ENCODE data around the gene SERPINA6. TPM values are rescaled to one million over a fixed set of nuclear protein-coding genes. Genes with fewer than 3 reads are reported as not detected.

SERPINA6 gene
- polyA plus RNA-seq, 3 donors = not detected

- Histone ChIP-seq H3K4me2 (replicated peaks; ENCODE audit: extremely low read depth, low read length, poor library complexity, severe bottlenecking) (no peak overlapping the region), H3K4me1 (ENCODE audit: control insufficient read depth in 1 of 2, insufficient read depth in 2 of 2, low read length in 2 of 2) (no peaks in the 10 kb centered on the region), H3K27me3 (ENCODE audit: control insufficient read depth in 2 of 2, insufficient read depth in 2 of 2, low read length in 2 of 2) (no peaks in the 10 kb centered on the region), H2AFZ (ENCODE audit: insufficient read depth, low read depth, low read length, poor library complexity, severe bottlenecking) (no peak overlapping the region), H3K36me3 (replicated peaks in 1 of 2; ENCODE audit: control insufficient read depth in 1 of 2, insufficient read depth in 2 of 2, low read length in 2 of 2) (no peaks in the 10 kb centered on the region), H3K9ac (ENCODE audit: insufficient read depth, low read length, poor library complexity, severe bottlenecking) (no peak overlapping the region), H3K27ac (ENCODE audit: low read depth in 1 of 2, low read length in 2 of 2) (no peak overlapping the region), H3K79me2 (ENCODE audit: insufficient read depth, low read length) (no peaks in the 10 kb centered on the region), H4K20me1 (ENCODE audit: insufficient read depth, low read length) (no peaks in the 10 kb centered on the region), H3K9me3 (replicated peaks in 1 of 2; ENCODE audit: control insufficient read depth in 1 of 2, insufficient read depth in 1 of 2, low read length in 2 of 2) (peaks cover 0 to 4% of the 10 kb centered on the region in 2 donors), H3K4me3 (replicated peaks in 1 of 3; ENCODE audit: low read depth in 2 of 3, low read length in 3 of 3) (no peak overlapping the region)
- no peak for DNase-seq
- H3K9me3 Mint-ChIP-seq = peaks cover 8 to 13% (median 10%) of the 10 kb centered on the region in 7 donors
- H3K4me1 Mint-ChIP-seq = no peaks in the 10 kb centered on the region
- H3K4me3 Mint-ChIP-seq = no peak overlapping the region
- H3K27ac Mint-ChIP-seq = no peak overlapping the region
- TF ChIP-seq CTCF (IDR thresholded peaks at IDR 0.05) = no peak
- intact Hi-C loops (cut with micrococcal nuclease) = no loop called here
- peaks cover 1 to 5% (median 4%) of the 10 kb centered on the region in 3 donors for H3K27me3 Mint-ChIP-seq (ENCODE audit: low read depth in 3 of 3)
- WGBS (ENCODE audit: insufficient coverage) = 87% methylated on average over 4 of the region's 6 CpGs
- no peaks in the 10 kb centered on the region for H3K36me3 Mint-ChIP-seq
These were observed 18.9 kb downstream of the SERPINA6 start for GRCh38 chr14:94304243-94304642.

DNA sequence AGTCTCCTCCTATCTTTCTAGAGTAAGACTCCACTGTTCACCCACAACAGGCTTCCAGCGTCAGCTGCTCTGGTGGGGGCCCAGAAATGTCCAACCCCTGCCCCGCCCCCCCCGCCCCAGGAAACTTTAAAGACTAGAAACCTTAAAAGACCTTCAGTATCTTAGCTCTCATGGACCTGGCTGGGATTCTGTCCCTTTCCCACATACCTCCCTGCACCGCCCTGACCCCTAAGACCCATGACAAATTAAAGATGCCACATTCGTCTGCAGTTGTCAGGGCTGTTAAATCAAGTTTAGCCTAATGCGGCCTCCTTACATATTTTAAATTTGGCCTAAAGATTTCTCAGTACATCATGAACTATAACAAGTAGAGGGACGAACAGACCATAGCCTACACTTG is 20.0 kb downstream of the SERPINA6 start:
- Histone ChIP-seq H4K20me1 (ENCODE audit: insufficient read depth, low read length) (no peaks in the 10 kb centered on the region), H2AFZ (ENCODE audit: insufficient read depth, low read depth, low read length, poor library complexity, severe bottlenecking) (no peak overlapping the region), H3K27me3 (ENCODE audit: control insufficient read depth in 2 of 2, insufficient read depth in 2 of 2, low read length in 2 of 2) (no peaks in the 10 kb centered on the region), H3K4me2 (replicated peaks; ENCODE audit: extremely low read depth, low read length, poor library complexity, severe bottlenecking) (no peak overlapping the region), H3K4me3 (replicated peaks in 1 of 3; ENCODE audit: low read depth in 2 of 3, low read length in 3 of 3) (no peak overlapping the region), H3K9me3 (replicated peaks in 1 of 2; ENCODE audit: control insufficient read depth in 1 of 2, insufficient read depth in 1 of 2, low read length in 2 of 2) (peaks cover 0 to 4% of the 10 kb centered on the region in 2 donors), H3K4me1 (ENCODE audit: control insufficient read depth in 1 of 2, insufficient read depth in 2 of 2, low read length in 2 of 2) (no peaks in the 10 kb centered on the region), H3K36me3 (replicated peaks in 1 of 2; ENCODE audit: control insufficient read depth in 1 of 2, insufficient read depth in 2 of 2, low read length in 2 of 2) (no peaks in the 10 kb centered on the region), H3K79me2 (ENCODE audit: insufficient read depth, low read length) (no peaks in the 10 kb centered on the region), H3K27ac (ENCODE audit: low read depth in 1 of 2, low read length in 2 of 2) (no peak overlapping the region), H3K9ac (ENCODE audit: insufficient read depth, low read length, poor library complexity, severe bottlenecking) (no peak overlapping the region)
- H3K4me3 Mint-ChIP-seq = no peak overlapping the region
- no peak for TF ChIP-seq CTCF (IDR thresholded peaks at IDR 0.05)
- DNase-seq = no peak
- H3K27me3 Mint-ChIP-seq (ENCODE audit: low read depth in 3 of 3) = peaks cover 0 to 6% (median 2%) of the 10 kb centered on the region in 3 donors
- peaks cover 8 to 13% (median 10%) of the 10 kb centered on the region in 7 donors for H3K9me3 Mint-ChIP-seq
- WGBS (ENCODE audit: insufficient coverage) = 93% methylated on average over 3 of the region's 7 CpGs
- no peak overlapping the region for H3K27ac Mint-ChIP-seq
- H3K4me1 Mint-ChIP-seq = no peaks in the 10 kb centered on the region
- intact Hi-C loops (cut with micrococcal nuclease) = no loop called here
- H3K36me3 Mint-ChIP-seq = no peaks in the 10 kb centered on the region

Measured in CD14-positive monocyte (primary cell).